ENCODE measurements around the gene C2CD2. TPM values are rescaled to one million over a fixed set of nuclear protein-coding genes. Genes with fewer than 3 reads are reported as not detected.
A peak's percentile ranks its signal among the peaks of the same experiment; 100 is the strongest.

Gene C2CD2
- total RNA-seq, 4 donors from 2014 or later, result 39.4 to 79.5 (median 49.4) TPM

DNA sequence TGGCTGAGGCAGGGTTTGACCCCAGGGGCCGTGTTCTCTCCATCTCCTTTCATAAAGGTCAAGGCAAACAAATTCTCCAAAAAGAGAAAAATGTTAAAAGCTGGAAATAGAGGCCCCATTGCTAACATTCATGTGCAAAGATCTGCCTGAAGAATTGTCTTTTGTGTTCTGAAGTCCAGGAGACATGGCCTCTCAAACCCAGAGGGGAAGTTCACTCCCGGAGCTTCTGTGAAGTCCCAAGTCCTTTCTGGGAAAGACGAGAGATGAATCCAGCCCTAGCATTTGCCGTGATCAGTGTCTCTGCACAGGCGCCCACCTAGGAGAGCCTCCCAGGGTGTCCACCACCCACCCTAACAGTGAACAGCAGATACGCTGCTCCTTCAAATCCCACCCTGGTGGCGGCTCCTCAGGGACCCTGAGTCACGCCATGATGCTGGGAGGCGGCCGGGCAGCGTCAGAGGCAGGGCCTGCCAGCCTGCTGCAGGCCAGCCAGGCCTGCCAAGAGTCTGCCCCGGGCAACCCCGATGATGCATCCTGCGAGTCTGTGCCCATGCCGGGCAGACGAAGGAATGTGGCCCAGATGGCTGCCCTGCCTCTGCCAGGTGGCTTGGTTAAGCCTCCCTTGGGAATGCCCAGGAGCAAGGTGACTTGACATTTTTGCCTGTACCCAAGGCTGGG lies 5.2 kb upstream of the C2CD2 start:
- 51 to 55% methylated on average over 13 to 16 of the region's 16 CpGs for WGBS, 2 donors
- peak in 1 of 2 donors; percentile 84 for DNase-seq (ENCODE audit: low spot score in 2 of 2)
- intact Hi-C loops (cut with DNase I; ENCODE audit: low total_unique reads), result loop anchor here (10.0 kb wide), 1 partner anchor 46 kb away; no protein-coding TSS in a partner anchor

DNA sequence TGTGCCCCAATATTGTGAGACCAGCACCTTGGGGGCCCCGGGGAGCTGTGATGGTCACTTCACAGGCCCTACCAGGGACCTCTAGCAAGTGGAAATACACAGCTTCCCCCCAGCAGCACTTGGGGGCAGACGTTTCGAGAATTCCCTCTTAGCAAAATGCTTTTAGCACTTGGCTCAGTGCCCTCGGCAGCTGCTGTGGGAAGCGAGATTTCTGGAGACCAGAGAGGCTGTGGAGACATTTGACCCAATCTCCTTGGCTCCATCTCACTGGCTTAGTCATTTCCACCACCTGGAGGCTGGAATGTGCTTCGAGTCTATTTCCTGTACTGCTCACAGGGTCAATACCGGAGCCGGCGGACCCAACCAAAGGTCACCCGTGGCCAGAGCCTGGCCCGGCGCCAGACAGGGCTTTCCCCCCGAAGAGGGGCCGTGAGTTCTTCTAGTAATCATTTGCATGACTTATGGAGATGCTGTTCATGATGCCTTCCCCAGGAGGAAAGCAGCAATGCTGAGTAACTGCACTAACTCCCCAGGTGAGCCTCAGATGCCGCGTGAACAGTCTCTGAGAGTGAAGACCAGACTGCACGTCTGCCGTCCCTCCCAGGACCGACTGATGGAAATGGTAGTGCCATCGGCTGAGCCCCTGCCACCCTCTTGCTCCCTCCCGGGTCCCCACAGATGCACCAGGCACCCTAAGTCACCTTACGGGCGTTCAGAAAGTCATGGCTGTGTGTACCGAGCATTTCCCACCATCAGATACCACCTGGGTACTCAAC lies 4.4 kb upstream of the C2CD2 start:
- peak in 1 of 2 donors; percentile 88 for DNase-seq (ENCODE audit: low spot score in 2 of 2)
- H3K4me3 ChIP-seq (ENCODE audit: low read depth, poor library complexity, severe bottlenecking), result no peak overlapping the region
- TF ChIP-seq, protein P1, sequence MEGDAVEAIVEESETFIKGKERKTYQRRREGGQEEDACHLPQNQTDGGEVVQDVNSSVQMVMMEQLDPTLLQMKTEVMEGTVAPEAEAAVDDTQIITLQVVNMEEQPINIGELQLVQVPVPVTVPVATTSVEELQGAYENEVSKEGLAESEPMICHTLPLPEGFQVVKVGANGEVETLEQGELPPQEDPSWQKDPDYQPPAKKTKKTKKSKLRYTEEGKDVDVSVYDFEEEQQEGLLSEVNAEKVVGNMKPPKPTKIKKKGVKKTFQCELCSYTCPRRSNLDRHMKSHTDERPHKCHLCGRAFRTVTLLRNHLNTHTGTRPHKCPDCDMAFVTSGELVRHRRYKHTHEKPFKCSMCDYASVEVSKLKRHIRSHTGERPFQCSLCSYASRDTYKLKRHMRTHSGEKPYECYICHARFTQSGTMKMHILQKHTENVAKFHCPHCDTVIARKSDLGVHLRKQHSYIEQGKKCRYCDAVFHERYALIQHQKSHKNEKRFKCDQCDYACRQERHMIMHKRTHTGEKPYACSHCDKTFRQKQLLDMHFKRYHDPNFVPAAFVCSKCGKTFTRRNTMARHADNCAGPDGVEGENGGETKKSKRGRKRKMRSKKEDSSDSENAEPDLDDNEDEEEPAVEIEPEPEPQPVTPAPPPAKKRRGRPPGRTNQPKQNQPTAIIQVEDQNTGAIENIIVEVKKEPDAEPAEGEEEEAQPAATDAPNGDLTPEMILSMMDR (IDR thresholded peaks at IDR 0.05), result no peak
- TF ChIP-seq POLR2A (IDR thresholded peaks at IDR 0.05), result no peak
- intact Hi-C loops (cut with DNase I; ENCODE audit: low total_unique reads), result loop anchor here (10.0 kb wide), 1 partner anchor 47 kb away; no protein-coding TSS in a partner anchor
- WGBS, 2 donors, result 50 to 52% methylated on average over 21 to 24 of the region's 24 CpGs

More for the DNA sequence above, 5.2 kb upstream of the C2CD2 start:
- TF ChIP-seq, protein P1 (IDR thresholded peaks at IDR 0.05), result no peak
- no peak for TF ChIP-seq POLR2A (IDR thresholded peaks at IDR 0.05)
- H3K4me3 ChIP-seq (ENCODE audit: low read depth, poor library complexity, severe bottlenecking), result no peak overlapping the region

DNA sequence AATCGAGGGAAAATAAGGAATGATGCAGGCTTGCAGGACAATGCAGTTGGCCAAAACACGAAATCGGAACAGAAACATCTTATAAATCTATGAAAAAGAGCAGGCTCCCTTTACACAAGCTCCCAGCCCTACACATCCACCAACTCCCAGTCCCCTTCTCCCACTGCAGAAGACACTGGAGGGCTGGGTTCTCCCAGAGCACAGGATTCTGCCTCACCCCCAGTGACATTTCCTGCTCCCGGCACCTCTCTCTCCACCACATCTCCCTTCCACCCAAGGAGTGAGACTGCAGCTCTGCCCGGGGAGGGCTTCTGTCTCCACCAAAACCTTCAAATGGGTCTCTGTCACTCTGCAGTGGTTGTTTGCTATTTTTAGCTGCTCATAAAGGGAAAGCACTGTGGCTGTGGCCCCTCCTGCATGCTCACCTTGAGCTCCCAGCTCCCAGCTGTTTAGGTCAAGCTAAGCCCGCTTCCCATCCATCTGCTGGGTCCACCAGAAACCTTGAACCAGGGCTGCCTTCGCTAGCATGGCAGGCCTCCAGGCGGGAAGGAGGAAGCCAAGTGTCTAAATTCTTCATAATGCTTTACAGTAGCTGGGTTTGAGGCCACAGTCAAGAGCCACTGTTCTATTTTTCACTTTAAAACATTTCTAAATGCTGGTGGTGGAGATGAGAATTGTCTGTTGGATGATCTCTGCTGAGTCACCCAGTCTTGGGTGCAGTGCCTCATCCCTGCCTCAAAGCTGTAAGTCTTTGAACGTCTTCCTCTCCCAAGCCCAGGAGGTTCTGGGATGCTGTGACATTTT lies 3.3 kb upstream of the C2CD2 start:
- TF ChIP-seq, protein P1 (IDR thresholded peaks at IDR 0.05), result no peak
- no peak for TF ChIP-seq POLR2A (IDR thresholded peaks at IDR 0.05)
- peak in 1 of 2 donors; percentile 78 for DNase-seq (ENCODE audit: low spot score in 2 of 2)
- 70 to 72% methylated on average over 9 of the region's 9 CpGs for WGBS, 2 donors
- intact Hi-C loops (cut with DNase I; ENCODE audit: low total_unique reads), result loop anchor here (10.0 kb wide), 1 partner anchor 48 kb away; no protein-coding TSS in a partner anchor
- H3K4me3 ChIP-seq (ENCODE audit: low read depth, poor library complexity, severe bottlenecking), result no peak overlapping the region

DNA sequence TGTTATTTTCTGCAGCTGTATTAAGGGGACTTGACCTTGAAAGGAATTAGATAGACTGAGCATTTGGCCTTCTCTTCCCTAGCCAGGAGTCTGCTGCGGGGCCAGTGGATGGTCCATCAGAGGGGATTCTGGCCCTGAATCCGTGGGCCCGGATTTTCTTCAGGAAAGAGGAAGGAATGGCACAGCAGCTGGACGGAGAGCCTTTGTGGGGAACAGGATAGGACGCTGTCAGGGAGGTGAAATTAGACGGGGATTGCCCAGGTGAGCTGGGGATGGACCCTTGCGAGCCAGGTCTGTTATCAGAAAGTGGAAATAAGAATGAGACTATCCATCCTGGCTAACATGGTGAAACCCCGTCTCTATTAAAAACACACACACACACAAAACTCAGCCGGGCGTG lies 1.7 kb upstream of the C2CD2 start:
- TF ChIP-seq POLR2A (IDR thresholded peaks at IDR 0.05), result no peak
- TF ChIP-seq, protein P1 (IDR thresholded peaks at IDR 0.05), result no peak
- WGBS, 2 donors, result 91 to 93% methylated on average over 10 of the region's 10 CpGs
- H3K4me3 ChIP-seq (ENCODE audit: low read depth, poor library complexity, severe bottlenecking), result no peak overlapping the region
- intact Hi-C loops (cut with DNase I; ENCODE audit: low total_unique reads), result loop anchor here (10.0 kb wide), 1 partner anchor 49 kb away; no protein-coding TSS in a partner anchor
- DNase-seq (ENCODE audit: low spot score in 2 of 2), result no peak

DNA sequence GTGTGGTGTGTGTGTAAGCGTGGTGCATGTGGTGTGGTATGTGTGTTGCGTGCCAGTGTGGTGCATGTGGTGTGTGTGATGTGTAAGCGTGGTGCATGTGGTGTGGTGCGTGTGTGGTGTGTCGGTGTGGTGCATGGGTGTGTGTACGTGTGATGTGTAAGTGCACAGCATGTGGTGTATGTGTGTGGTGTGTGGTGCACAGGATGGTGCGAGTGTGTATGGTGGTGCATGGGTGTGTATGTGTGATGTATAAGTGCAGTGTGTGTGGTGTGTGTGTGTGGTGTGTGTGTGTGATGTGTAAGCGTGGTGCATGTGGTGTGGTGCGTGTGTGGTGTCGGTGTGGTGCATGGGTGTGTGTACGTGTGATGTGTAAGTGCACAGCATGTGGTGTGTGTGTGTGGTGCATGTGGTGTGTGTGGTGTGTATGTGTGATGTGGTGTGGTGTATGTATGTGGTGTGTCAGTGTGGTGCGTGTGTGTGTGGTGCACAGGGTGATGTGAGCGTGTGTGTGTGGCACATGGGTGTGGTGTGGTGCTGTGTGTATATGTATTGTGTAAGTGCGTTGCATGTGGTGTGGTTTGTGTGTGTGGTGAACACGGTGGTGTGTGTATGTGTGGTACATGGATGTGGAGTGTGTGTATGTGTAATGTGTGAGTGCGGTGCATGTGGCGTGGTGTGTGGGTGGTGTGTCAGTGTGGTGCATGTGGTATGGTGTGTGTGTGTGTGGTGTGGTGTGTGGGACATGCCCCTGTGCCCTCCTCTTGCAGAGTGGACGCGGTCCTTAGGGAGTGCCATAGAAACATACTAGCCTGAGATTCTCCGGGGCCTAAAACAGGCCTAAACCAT lies 1.1 kb upstream of the C2CD2 start:
- TF ChIP-seq POLR2A (IDR thresholded peaks at IDR 0.05), result no peak
- TF ChIP-seq, protein P1 (IDR thresholded peaks at IDR 0.05), result no peak
- WGBS, 2 donors, result 92 to 94% methylated on average over 20 of the region's 20 CpGs
- H3K4me3 ChIP-seq (ENCODE audit: low read depth, poor library complexity, severe bottlenecking), result no peak overlapping the region
- intact Hi-C loops (cut with DNase I; ENCODE audit: low total_unique reads), result loop anchor here (10.0 kb wide), 1 partner anchor 50 kb away; no protein-coding TSS in a partner anchor
- DNase-seq (ENCODE audit: low spot score in 2 of 2), result no peak
